GM21447 (cell line): ENCODE results near the gene ACADL.
A peak's percentile ranks its signal among the peaks of the same experiment; 100 is the strongest.

Experiments
- ATAC-seq: cut with Tn5 transposase; IDR thresholded peaks from one replicate; pipeline ENCODE4 v1.9.1; 2021; ENCODE audit not compliant: unreplicated experiment

ACADL gene

GRCh38 chr2:210170446-210171303 lies 54.6 kb downstream of the ACADL start:
- ATAC-seq, result peak; percentile 73

GRCh38 chr2:210170196-210170445 lies 55.1 kb downstream of the ACADL start:
- no peak for ATAC-seq

- ATAC-seq, result peak; percentile 37
Observed at GRCh38 chr2:210169516-210170195, 55.6 kb downstream of the ACADL start.

GRCh38 chr2:210167227-210167626 lies 58.0 kb downstream of the ACADL start:
- no peak for ATAC-seq

- no peak for ATAC-seq
Observed at GRCh38 chr2:210162466-210163124, 62.7 kb downstream of the ACADL start.

GRCh38 chr2:210159059-210159458 lies 66.2 kb downstream of the ACADL start:
- ATAC-seq, result no peak

GRCh38 chr2:210158236-210158635 lies 67.0 kb downstream of the ACADL start:
- no peak for ATAC-seq

GRCh38 chr2:210157526-210157925 lies 67.7 kb downstream of the ACADL start:
- no peak for ATAC-seq

- no peak for ATAC-seq
Observed at GRCh38 chr2:210147614-210148013, 77.6 kb downstream of the ACADL start.
